Measurements from ENCODE around the gene CA7.

DNA sequence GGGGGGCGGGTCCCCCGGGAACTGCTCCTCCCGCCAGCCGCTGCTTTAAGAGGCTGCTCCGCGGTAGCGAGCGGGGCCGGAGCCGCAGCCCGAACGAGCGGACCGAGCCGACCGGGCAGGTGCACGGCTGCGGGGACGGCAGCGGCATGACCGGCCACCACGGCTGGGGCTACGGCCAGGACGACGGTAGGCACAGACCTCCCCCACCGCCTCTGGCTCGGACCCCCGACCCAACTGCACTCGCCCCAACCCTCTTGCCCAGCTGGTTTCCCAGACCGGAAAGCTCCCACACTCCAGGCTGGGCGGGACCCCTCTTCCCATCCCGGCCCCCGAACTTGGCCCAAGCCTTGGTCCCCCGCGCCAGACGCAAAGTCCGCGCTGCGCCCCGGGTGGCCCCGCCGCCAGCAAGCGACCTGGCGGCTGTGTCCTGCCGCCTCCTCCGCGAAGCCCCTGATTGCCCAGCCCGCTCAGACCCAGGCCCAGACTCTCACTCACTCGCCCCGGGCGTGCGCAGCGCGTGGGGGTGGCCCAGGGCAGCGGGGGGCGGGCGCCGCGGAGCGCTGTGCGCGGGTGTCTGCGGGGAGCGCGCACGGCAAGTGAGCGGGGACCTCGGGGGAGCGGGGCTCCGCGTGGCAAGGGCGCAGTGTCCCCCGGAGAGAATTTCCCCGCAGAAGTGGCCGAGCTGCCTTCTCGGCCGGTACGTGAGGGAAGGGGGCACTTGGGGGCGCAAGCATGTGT lies at the start of gene CA7:
- TF ChIP-seq, protein P1, sequence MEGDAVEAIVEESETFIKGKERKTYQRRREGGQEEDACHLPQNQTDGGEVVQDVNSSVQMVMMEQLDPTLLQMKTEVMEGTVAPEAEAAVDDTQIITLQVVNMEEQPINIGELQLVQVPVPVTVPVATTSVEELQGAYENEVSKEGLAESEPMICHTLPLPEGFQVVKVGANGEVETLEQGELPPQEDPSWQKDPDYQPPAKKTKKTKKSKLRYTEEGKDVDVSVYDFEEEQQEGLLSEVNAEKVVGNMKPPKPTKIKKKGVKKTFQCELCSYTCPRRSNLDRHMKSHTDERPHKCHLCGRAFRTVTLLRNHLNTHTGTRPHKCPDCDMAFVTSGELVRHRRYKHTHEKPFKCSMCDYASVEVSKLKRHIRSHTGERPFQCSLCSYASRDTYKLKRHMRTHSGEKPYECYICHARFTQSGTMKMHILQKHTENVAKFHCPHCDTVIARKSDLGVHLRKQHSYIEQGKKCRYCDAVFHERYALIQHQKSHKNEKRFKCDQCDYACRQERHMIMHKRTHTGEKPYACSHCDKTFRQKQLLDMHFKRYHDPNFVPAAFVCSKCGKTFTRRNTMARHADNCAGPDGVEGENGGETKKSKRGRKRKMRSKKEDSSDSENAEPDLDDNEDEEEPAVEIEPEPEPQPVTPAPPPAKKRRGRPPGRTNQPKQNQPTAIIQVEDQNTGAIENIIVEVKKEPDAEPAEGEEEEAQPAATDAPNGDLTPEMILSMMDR (IDR thresholded peaks at IDR 0.05 in 8 of 11, conservative IDR thresholded peaks at IDR 0.05 in 3 of 11): no peak
- TF ChIP-seq POLR2AphosphoS5 (IDR thresholded peaks at IDR 0.05) (no peak), POLR2A (IDR thresholded peaks at IDR 0.05) (no peak)
